ENCODE measurements around the gene IL11. TPM values are rescaled to one million over a fixed set of nuclear protein-coding genes. Genes with fewer than 3 reads are reported as not detected.

Gene IL11
- total RNA-seq, 4 donors from 2014 or later, result 0.67 TPM; not detected in 3

DNA sequence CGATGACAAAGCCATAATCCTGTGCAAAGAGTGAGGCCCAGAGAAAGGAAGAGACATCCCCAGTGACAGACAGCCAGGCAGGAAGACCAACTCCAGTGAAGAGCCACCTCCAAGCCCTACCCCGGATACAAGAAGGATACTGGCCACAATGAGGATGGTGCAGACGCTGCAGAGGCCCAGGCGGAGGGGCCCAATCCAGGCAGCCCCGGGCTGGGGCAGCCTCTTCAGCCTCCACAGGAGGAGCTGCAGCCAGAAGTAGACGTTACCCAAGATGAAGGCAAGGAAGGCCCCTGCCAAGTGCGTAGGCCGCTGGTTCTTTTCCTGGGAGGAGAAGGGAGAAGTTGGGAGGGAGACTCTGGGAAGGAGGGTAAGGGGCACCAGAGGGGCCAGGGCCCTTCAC, 53.6 kb downstream of the IL11 start:
- WGBS, 2 donors (ENCODE audit: low coverage in 1 of 2), result 73% methylated on average over 6 of the region's 8 CpGs; no CpG with 5 or more reads in 1 of the 2 donors

DNA sequence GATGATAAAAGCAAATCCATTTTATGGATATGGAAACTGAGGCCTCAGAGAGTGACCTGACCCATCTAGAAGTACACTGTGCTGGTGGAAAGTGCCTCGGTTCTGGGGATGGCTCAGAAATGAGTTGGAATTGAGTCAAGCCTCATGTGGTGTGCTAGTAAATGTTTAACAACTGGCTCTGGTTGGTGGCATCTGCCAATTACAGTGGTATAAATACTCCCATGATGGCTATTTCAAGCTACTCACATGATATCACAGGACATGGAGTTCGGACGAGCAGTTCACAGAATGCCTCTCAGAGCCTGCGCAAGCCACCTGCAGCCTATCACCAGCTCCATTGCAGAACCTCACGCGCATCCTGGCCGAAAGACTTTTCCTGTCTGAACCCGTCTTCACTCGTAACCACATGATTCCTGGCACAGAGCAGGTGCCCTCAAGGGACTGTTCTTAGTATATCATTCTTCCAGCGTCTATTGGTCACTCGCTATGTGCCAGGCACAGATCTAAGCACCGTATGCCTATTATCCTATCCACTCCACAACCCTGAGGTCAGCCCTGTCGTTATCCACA, 54.2 kb downstream of the IL11 start:
- Histone ChIP-seq H3K36me3 (no peaks in the 10 kb centered on the region), H3K27ac (no peak overlapping the region), H3K4me3 (no peak overlapping the region), H3K4me1 (peaks cover 0 to 5% (median 0%) of the 10 kb centered on the region in 3 donors), H3K27me3 (peaks cover 30% of the 10 kb centered on the region), H3K9me3 (no peaks in the 10 kb centered on the region)
- ATAC-seq, result no peak
- TF ChIP-seq POLR2A (IDR thresholded peaks at IDR 0.05) (no peak), CTCF (IDR thresholded peaks at IDR 0.05) (no peak), POLR2AphosphoS5 (IDR thresholded peaks at IDR 0.05) (no peak)
- WGBS, 2 donors (ENCODE audit: low coverage in 1 of 2), result 78 to 83% methylated on average over 6 to 11 of the region's 13 CpGs

More for the DNA sequence above, 53.6 kb downstream of the IL11 start:
- Histone ChIP-seq H3K4me3 (no peak overlapping the region), H3K27ac (no peak overlapping the region), H3K36me3 (no peaks in the 10 kb centered on the region), H3K27me3 (peaks cover 36% of the 10 kb centered on the region), H3K9me3 (no peaks in the 10 kb centered on the region), H3K4me1 (peaks cover 0 to 5% (median 0%) of the 10 kb centered on the region in 3 donors)
- TF ChIP-seq CTCF (IDR thresholded peaks at IDR 0.05) (no peak), POLR2A (IDR thresholded peaks at IDR 0.05) (no peak), EP300 (IDR thresholded peaks at IDR 0.05) (no peak), POLR2AphosphoS5 (IDR thresholded peaks at IDR 0.05) (no peak)
- no peak for ATAC-seq

GRCh38 chr19:55314396-55314795, 55.9 kb downstream of the IL11 start:
- no peak overlapping the region for H3K4me3 ChIP-seq
- no peak for ATAC-seq
- H3K27ac ChIP-seq, result no peak overlapping the region
- H3K36me3 ChIP-seq, result peaks cover 0 to 16% of the 10 kb centered on the region in 2 donors
- 71% methylated on average over 7 of the region's 8 CpGs; no CpG with 5 or more reads in 1 of the 2 donors for WGBS, 2 donors (ENCODE audit: low coverage in 1 of 2)
- H3K9me3 ChIP-seq, result no peaks in the 10 kb centered on the region
- H3K4me1 ChIP-seq, result no peaks in the 10 kb centered on the region
- TF ChIP-seq EP300 (IDR thresholded peaks at IDR 0.05) (no peak), POLR2AphosphoS5 (IDR thresholded peaks at IDR 0.05) (no peak), CTCF (IDR thresholded peaks at IDR 0.05) (no peak), POLR2A (IDR thresholded peaks at IDR 0.05) (no peak)
- peaks cover 17% of the 10 kb centered on the region for H3K27me3 ChIP-seq

Other genes with a start within 250 kb of the IL11 start
- gene TNNT1, start 221.3 kb downstream of the IL11 start, total RNA-seq, result 1 to 10 TPM in 1 of 4 donors, not detected in 3; 4.4 TPM
- gene TNNI3, start 212.7 kb downstream of the IL11 start, total RNA-seq, result not detected
- gene DNAAF3, start 203.8 kb downstream of the IL11 start, total RNA-seq, result under 1 TPM in 2 of 4 donors, not detected in 2; 0.42 to 0.52 TPM
- under 1 TPM in 1 of 4 donors, not detected in 3; 0.13 TPM for gene SYT5, start 190.2 kb downstream of the IL11 start, total RNA-seq
- 1 to 10 TPM in 3 of 4 donors, under 1 TPM in 1; 0.54 to 4.0 (median 1.4) TPM for gene PTPRH, start 161.0 kb downstream of the IL11 start, total RNA-seq
- 1 to 10 TPM in 3 of 4 donors, not detected in 1; 1.7 to 3.8 (median 1.8) TPM for gene TMEM86B, start 141.7 kb downstream of the IL11 start, total RNA-seq
- gene PPP6R1, start 111.4 kb downstream of the IL11 start, total RNA-seq, result 10 to 100 TPM; 32.6 to 79.4 (median 34.0) TPM
- gene HSPBP1, start 90.4 kb downstream of the IL11 start, total RNA-seq, result 10 to 100 TPM; 20.9 to 37.1 (median 26.5) TPM
- 10 to 100 TPM in 1 of 4 donors, 1 to 10 TPM in 3; 4.0 to 19.8 (median 8.8) TPM for gene BRSK1, start 86.5 kb downstream of the IL11 start, total RNA-seq
- gene TMEM150B, start 45.1 kb downstream of the IL11 start, total RNA-seq, result 10 to 100 TPM in 1 of 4 donors, 1 to 10 TPM in 2, not detected in 1; 2.2 to 12.4 (median 3.3) TPM
- 10 to 100 TPM in 2 of 4 donors, 1 to 10 TPM in 2; 3.4 to 11.2 (median 9.2) TPM for gene KMT5C, start 30.6 kb downstream of the IL11 start, total RNA-seq
- gene COX6B2, start 15.7 kb downstream of the IL11 start, total RNA-seq, result not detected
- gene GARIN5B, start 7.2 kb downstream of the IL11 start, total RNA-seq, result not detected
- not detected for gene TMEM190, start 6.4 kb upstream of the IL11 start, total RNA-seq
- 1 to 10 TPM in 2 of 4 donors, not detected in 2; 1.6 to 6.0 TPM for gene TMEM238, start 13.8 kb upstream of the IL11 start, total RNA-seq
- gene RPL28, start 15.5 kb upstream of the IL11 start, total RNA-seq, result 100 to 1,000 TPM; 174 to 282 (median 271) TPM
- gene UBE2S, start 37.3 kb upstream of the IL11 start, total RNA-seq, result 10 to 100 TPM; 12.6 to 17.7 (median 15.4) TPM
- gene SHISA7, start 72.8 kb upstream of the IL11 start, total RNA-seq, result not detected
- 10 to 100 TPM; 39.0 to 78.5 (median 63.8) TPM for gene ISOC2, start 91.2 kb upstream of the IL11 start, total RNA-seq
- gene C19orf85, start 94.3 kb upstream of the IL11 start, total RNA-seq, result not detected
- gene ZNF628, start 106.2 kb upstream of the IL11 start, total RNA-seq, result 10 to 100 TPM in 1 of 4 donors, 1 to 10 TPM in 3; 2.4 to 13.0 (median 4.9) TPM
- 10 to 100 TPM in 1 of 4 donors, 1 to 10 TPM in 3; 7.4 to 14.0 (median 7.9) TPM for gene NAT14, start 114.7 kb upstream of the IL11 start, total RNA-seq
- gene SSC5D, start 118.0 kb upstream of the IL11 start, total RNA-seq, result 10 to 100 TPM in 3 of 4 donors, 1 to 10 TPM in 1; 6.3 to 39.2 (median 23.5) TPM
- not detected for gene SBK2, start 166.7 kb upstream of the IL11 start, total RNA-seq
- gene SBK3, start 175.1 kb upstream of the IL11 start, total RNA-seq, result under 1 TPM in 2 of 4 donors, not detected in 2; 0.40 TPM
- 1 to 10 TPM; 2.8 to 6.9 (median 3.9) TPM for gene ZNF579, start 210.4 kb upstream of the IL11 start, total RNA-seq
- gene FIZ1, start 229.1 kb upstream of the IL11 start, total RNA-seq, result 10 to 100 TPM in 2 of 4 donors, 1 to 10 TPM in 2; 4.7 to 11.2 (median 9.9) TPM
- 10 to 100 TPM; 20.3 to 33.5 (median 26.4) TPM for gene ZNF524, start 229.8 kb upstream of the IL11 start, total RNA-seq
- 10 to 100 TPM in 1 of 4 donors, 1 to 10 TPM in 3; 4.6 to 12.0 (median 6.4) TPM for gene ZNF865, start 235.2 kb upstream of the IL11 start, total RNA-seq

Measured in gastroesophageal sphincter (tissue), 4 donors.